Ovary (tissue), 9 donors: ENCODE results near the gene CDKN2B-AS1. TPM values are rescaled to one million over a fixed set of nuclear protein-coding genes. Genes with fewer than 3 reads are reported as not detected.

ENCODE experiments used
- DNase-seq, 5 donors: peaks; one replicate each; pipeline ENCODE4 v3.0.0-alpha.2; 2019 to 2020
- H3K27ac ChIP-seq, 2 donors: fragments of 200-600 bp; one replicate each; pipeline versions ENCODE4 v1.5.1 to v1.8.0; 2019 to 2022
- H3K27me3 ChIP-seq: fragments of 200-600 bp; one replicate; pipeline ENCODE4 v1.8.0; 2022
- H3K36me3 ChIP-seq: fragments of 200-600 bp; sonication (generic); one replicate; pipeline ENCODE4 v1.5.1; 2019
- H3K4me1 ChIP-seq: one replicate; pipeline ENCODE4 v1.8.1; 2013; ENCODE audit warnings: mild to moderate bottlenecking, moderate library complexity; ENCODE audit not compliant: insufficient read depth
- H3K4me3 ChIP-seq: fragments of 200-600 bp; sonication (generic); one replicate; pipeline ENCODE4 v1.5.1; 2017
- H3K9me3 ChIP-seq, 2 donors: fragments of 200-600 bp in 1 of 2; sonication (generic) in 1 of 2; one replicate each; pipeline versions ENCODE4 v1.5.1 to v1.8.1; 2013 to 2019; ENCODE audit warnings: mild to moderate bottlenecking in 1 of 2, moderate library complexity in 1 of 2
- CTCF ChIP-seq, 3 donors: fragments of 450-650 bp in 2 of 3; fragments of 200-600 bp in 1 of 3; IDR thresholded peaks; one replicate each; pipeline versions ENCODE4 v1.5.1 to v1.8.0; 2016 to 2022; ENCODE audit warnings: antibody characterized with exemption in 3 of 3, mild to moderate bottlenecking in 1 of 3
- EP300 ChIP-seq: sonication (generic); formaldehyde crosslinking; IDR thresholded peaks from one replicate; pipeline ENCODE4 v1.6.1; 2017; ENCODE audit warnings: antibody characterized with exemption
- POLR2A ChIP-seq: fragments of 450-650 bp; IDR thresholded peaks from one replicate; pipeline ENCODE4 v1.6.1; 2017; ENCODE audit warnings: antibody characterized with exemption, mild to moderate bottlenecking, moderate library complexity
- WGBS, 3 donors: extraction: QIAGEN DNeasy Blood & Tissue Kit in 1 of 3; methylation state at CpG; one replicate each; pipeline versions ENCODE4 v1.1.5 to v1.1.7; 2013 to 2017; 5-methylcytosine and 5-hydroxymethylcytosine counted together
- intact Hi-C, 4 donors: fragments of 100-400 bp; cut with DNase I; formaldehyde crosslinking; loops; one replicate each; pipeline versions ENCODE4 v1.11.0 to v1.15.1; 2022 to 2023
- polyA plus RNA-seq, 2 donors: library from polyadenylated mRNA; stranded (reverse); fragments of 200-250 nt in 1 of 2; fragments of 350-450 nt in 1 of 2; fragmentation: Illumina TruSeq in 1 of 2; extraction: RNeasy Lipid Tissue Mini Kit (QIAGEN cat#74804) in 1 of 2; gene quantifications; one replicate each; pipeline ENCODE4 v1.2.3, GENCODE V29; 2013 to 2014
- total RNA-seq, 7 donors: library from RNA; depleted of rRNA in 2 of 7; stranded (reverse); fragments of >200 nt in 2 of 7; fragmentation: NEBNext Ultra II Directional in 3 of 7; extraction: Animal tissue kit (Norgen Biotek cat#: 25700) in 3 of 7; gene quantifications; one replicate each; pipeline versions ENCODE4 v1.1.0 to v1.2.4, GENCODE V29; 2016 to 2023
- donor health status: DM: no; HTN: no; CAD: no; lungs with moderate emphysema.
- donor health status: DM: no; HTN: no; CAD: no.
- donor health status: Bipolar disorder and iron deficiency.
- donor health status: DM: yes; HTN: yes; CAD: no.
- donor health status: DM: no; HTN: no; CAD: no.
- donor health status: DM: yes; HTN: yes; CAD: no.

CDKN2B-AS1 gene
- total and polyA plus RNA-seq, 9 donors = 0.06 to 2.1 (median 0.58) TPM; not detected in 1

GRCh38 chr9:22039258-22039657 lies 44.7 kb downstream of the CDKN2B-AS1 start:
- H3K9me3 ChIP-seq = no peaks in the 10 kb centered on the region
- H3K4me3 ChIP-seq = no peak overlapping the region
- TF ChIP-seq POLR2A (no peak), EP300 (no peak), CTCF (IDR thresholded peaks at IDR 0.05) (no peak)
- no peaks in the 10 kb centered on the region for H3K36me3 ChIP-seq
- no peaks in the 10 kb centered on the region for H3K27me3 ChIP-seq
- no peak for DNase-seq
- H3K4me1 ChIP-seq = no peaks in the 10 kb centered on the region
- intact Hi-C loops = no loop called here
- 67 to 71% (median 70%) methylated on average over 3 of the region's 3 CpGs for WGBS, 3 donors
- H3K27ac ChIP-seq = no peak overlapping the region

GRCh38 chr9:22040760-22041159 lies 46.2 kb downstream of the CDKN2B-AS1 start:
- Histone ChIP-seq H3K27me3 (no peaks in the 10 kb centered on the region), H3K36me3 (no peaks in the 10 kb centered on the region), H3K9me3 (no peaks in the 10 kb centered on the region), H3K27ac (no peak overlapping the region), H3K4me1 (no peaks in the 10 kb centered on the region), H3K4me3 (no peak overlapping the region)
- 67 to 74% (median 73%) methylated on average over 1 of the region's 1 CpG for WGBS, 3 donors
- TF ChIP-seq EP300 = no peak
- no peak for TF ChIP-seq CTCF (IDR thresholded peaks at IDR 0.05)
- no peak for TF ChIP-seq POLR2A
- intact Hi-C loops = no loop called here
- no peak for DNase-seq

- Histone ChIP-seq H3K27me3 (no peaks in the 10 kb centered on the region), H3K27ac (no peak overlapping the region), H3K4me3 (no peak overlapping the region), H3K4me1 (no peaks in the 10 kb centered on the region), H3K36me3 (no peaks in the 10 kb centered on the region), H3K9me3 (no peaks in the 10 kb centered on the region)
- intact Hi-C loops = no loop called here
- TF ChIP-seq CTCF (IDR thresholded peaks at IDR 0.05) = no peak
- no peak for TF ChIP-seq POLR2A
- no peak for TF ChIP-seq EP300
- no peak for DNase-seq
- WGBS, 3 donors = 93 to 97% (median 95%) methylated on average over 1 of the region's 1 CpG
These were observed 46.8 kb downstream of the CDKN2B-AS1 start for GRCh38 chr9:22041344-22041743.

GRCh38 chr9:22041775-22042174 lies 47.2 kb downstream of the CDKN2B-AS1 start:
- Histone ChIP-seq H3K4me1 (no peaks in the 10 kb centered on the region), H3K9me3 (no peaks in the 10 kb centered on the region), H3K27me3 (no peaks in the 10 kb centered on the region), H3K36me3 (no peaks in the 10 kb centered on the region), H3K27ac (no peak overlapping the region), H3K4me3 (no peak overlapping the region)
- TF ChIP-seq EP300 = no peak
- no peak for TF ChIP-seq POLR2A
- TF ChIP-seq CTCF (IDR thresholded peaks at IDR 0.05) = no peak
- DNase-seq = no peak
- WGBS, 3 donors = 9 to 72% (median 71%) methylated on average over 1 of the region's 1 CpG
- intact Hi-C loops = no loop called here

- H3K27ac ChIP-seq = no peak overlapping the region
- DNase-seq = no peak
- TF ChIP-seq CTCF (IDR thresholded peaks at IDR 0.05) (no peak), POLR2A (no peak), EP300 (no peak)
- no peaks in the 10 kb centered on the region for H3K4me1 ChIP-seq
- 38 to 53% (median 47%) methylated on average over 3 of the region's 3 CpGs for WGBS, 3 donors
- intact Hi-C loops = no loop called here
- no peaks in the 10 kb centered on the region for H3K36me3 ChIP-seq
- no peak overlapping the region for H3K4me3 ChIP-seq
- no peaks in the 10 kb centered on the region for H3K27me3 ChIP-seq
- no peaks in the 10 kb centered on the region for H3K9me3 ChIP-seq
These were observed 49.3 kb downstream of the CDKN2B-AS1 start for GRCh38 chr9:22043928-22044327.
